K562 (cell line): ENCODE results near the gene VPS11. TPM values are rescaled to one million over a fixed set of nuclear protein-coding genes. Genes with fewer than 3 reads are reported as not detected.
"Not testable (repeated sequence)": the region's sequence is repeated elsewhere in the genome, so short reads cannot be mapped to it uniquely, and the experiment has no call there.

Experiments used
- ATAC-seq: fragments of 200-7000 bp; cut with Tn5 transposase; 3 replicates; pipeline ENCODE4 v1.9.1; 2020; ENCODE audit warnings: moderate library complexity
- BruUV-seq: library from RNA; stranded (reverse); fragments of 400-500 nt; replicated peaks from 2 replicates; lab custom pipeline; 2021; lab: Mats Ljungman, UMichigan
- CTCF ChIA-PET: fragments of 300-600 bp; formaldehyde crosslinking; extraction: SDS; loops from one replicate; lab custom pipeline; 2021; ENCODE audit warnings: low intra/inter-chr PET ratio; lab: Yijun Ruan, JAX
- POLR2A ChIA-PET: fragments of 300-600, 350-650 bp; sonication (Branson Sonifier 250); formaldehyde crosslinking; extraction: SDS; loops from one replicate; lab custom pipeline; 2021; ENCODE audit warnings: antibody characterized with exemption, inconsistent platforms; lab: Yijun Ruan, JAX
- DNase-seq, 4 experiments: peaks; one replicate each; pipeline versions ENCODE4 v3.0.0 to v3.0.0-alpha.2; 2011 to 2018; ENCODE audit warnings: low spot score in 3 of 4, mixed read lengths in 3 of 4; ENCODE audit errors: extremely low read depth in 1 of 4
- FAIRE-seq: peaks from 2 replicates; lab custom pipeline; 2011; peaks lifted over from hg19 to GRCh38; lab: Jason Lieb, UNC
- H2AFZ ChIP-seq: 2 replicates; pipeline ENCODE4 v1.6.0; 2011; ENCODE audit warnings: low read depth, low read length, control low read depth, inconsistent platforms
- H3K27ac ChIP-seq: fragments of 200-600 bp; 3 replicates; pipeline ENCODE4 v1.8.0; 2011; ENCODE audit warnings: low read depth, mild to moderate bottlenecking, control low read depth, inconsistent platforms, low read length, moderate library complexity, mixed read lengths; ENCODE audit errors: extremely low read depth
- H3K27me3 ChIP-seq, 2 experiments: fragments of 300-600 bp in 1 of 2; 2 replicates in 1 of 2; 3 replicates in 1 of 2; pipeline versions ENCODE4 v1.6.0 to v1.8.0; 2011; ENCODE audit warnings: inconsistent platforms in 2 of 2, low read length in 2 of 2, mild to moderate bottlenecking in 1 of 2, mixed read lengths in 1 of 2, moderate library complexity in 1 of 2; ENCODE audit not compliant: control insufficient read depth in 2 of 2, insufficient read depth in 2 of 2
- H3K36me3 ChIP-seq: fragments of 300-600 bp; 3 replicates; pipeline ENCODE4 v1.8.0; 2011; ENCODE audit warnings: mild to moderate bottlenecking, low read length, inconsistent platforms; ENCODE audit not compliant: control insufficient read depth, insufficient read depth
- H3K4me1 ChIP-seq, 2 experiments: fragments of 200-600 bp in 1 of 2; replicated peaks in 1 of 2; 2 replicates in 1 of 2; 3 replicates in 1 of 2; pipeline versions ENCODE4 v1.5.1 to v1.8.0; 2011; ENCODE audit warnings: inconsistent platforms in 2 of 2, low read length in 2 of 2, mild to moderate bottlenecking in 1 of 2, mixed read lengths in 1 of 2, moderate library complexity in 1 of 2; ENCODE audit not compliant: control insufficient read depth in 2 of 2, insufficient read depth in 2 of 2
- H3K4me2 ChIP-seq: 2 replicates; pipeline ENCODE4 v1.6.1; 2011; ENCODE audit warnings: low read length, control low read depth, inconsistent platforms, mixed read lengths; ENCODE audit not compliant: insufficient read depth
- H3K4me3 ChIP-seq: fragments of 200-600 bp; sonication (generic), shearing (Covaris generic); 2 replicates; pipeline ENCODE4 v1.5.1; 2016; ENCODE audit warnings: control low read depth, inconsistent platforms
- H3K79me2 ChIP-seq: fragments of 200-600 bp; 3 replicates; pipeline ENCODE4 v1.8.0; 2011; ENCODE audit warnings: low read length, inconsistent platforms; ENCODE audit not compliant: control insufficient read depth, insufficient read depth
- H3K9ac ChIP-seq, 2 experiments: 2 replicates each; pipeline versions ENCODE4 v1.6.0 to v1.6.1; 2011; ENCODE audit warnings: low read depth in 2 of 2, low read length in 2 of 2, control low read depth in 1 of 2, inconsistent platforms in 1 of 2, mild to moderate bottlenecking in 1 of 2, mixed read lengths in 1 of 2; ENCODE audit not compliant: insufficient read depth in 1 of 2
- H3K9me1 ChIP-seq: one replicate; pipeline ENCODE4 v1.6.0; 2011; ENCODE audit warnings: inconsistent platforms, mild to moderate bottlenecking, low read length, moderate library complexity; ENCODE audit not compliant: control insufficient read depth, insufficient read depth
- H3K9me3 ChIP-seq: replicated peaks from 2 replicates; pipeline ENCODE4 v1.5.1; 2011; ENCODE audit warnings: low read depth, low read length, inconsistent platforms; ENCODE audit not compliant: control insufficient read depth, insufficient read depth
- H4K20me1 ChIP-seq: replicated peaks from 2 replicates; pipeline ENCODE4 v1.6.1; 2011; ENCODE audit warnings: low read length, inconsistent platforms, mixed read lengths; ENCODE audit not compliant: control insufficient read depth, insufficient read depth
- BRF2 ChIP-seq: IDR thresholded peaks from 3 replicates; pipeline ENCODE4 v1.6.1; 2011; ENCODE audit warnings: borderline replicate concordance, mild to moderate bottlenecking; ENCODE audit not compliant: insufficient read length, insufficient read depth
- MECOM ChIP-seq: fragments of 250-450 bp; sonication (Bioruptor Pico); IDR thresholded peaks from 2 replicates; pipeline ENCODE4 v1.8.0; 2022; ENCODE audit warnings: inconsistent platforms
- NCOA1 ChIP-seq: fragments of 450-650 bp; IDR thresholded peaks from 2 replicates; pipeline ENCODE4 v1.6.1; 2016; ENCODE audit warnings: low read depth
- NFE2L1 ChIP-seq: fragments of 450-650 bp; IDR thresholded peaks from 2 replicates; pipeline ENCODE4 v1.6.1; 2016; ENCODE audit warnings: missing genetic modification characterization, low read depth, mild to moderate bottlenecking, missing compliant biosample characterization, moderate library complexity, borderline replicate concordance
- RB1 ChIP-seq: fragments of 450-650 bp; IDR thresholded peaks from 2 replicates; pipeline ENCODE4 v1.6.1; 2017; ENCODE audit warnings: low read depth, mild to moderate bottlenecking
- ZNF253 ChIP-seq: fragments of 250-450 bp; sonication (Bioruptor Pico); conservative IDR thresholded peaks from 2 replicates; pipeline ENCODE4 v1.6.1; 2021; ENCODE audit warnings: mild to moderate bottlenecking
- ZNF76 ChIP-seq: fragments of 250-450 bp; sonication (Bioruptor Pico); IDR thresholded peaks from 2 replicates; pipeline ENCODE4 v1.4.0; 2020; ENCODE audit warnings: mild to moderate bottlenecking, moderate library complexity, borderline replicate concordance
- WGBS: fragments of 100-300 bp; shearing (Covaris generic); methylation state at CpG from one replicate; pipeline ENCODE4 v1.1.6; 2016; ENCODE audit warnings: low coverage, mixed read lengths; ENCODE audit not compliant: insufficient coverage; ENCODE audit errors: missing lambda C conversion rate; 5-methylcytosine and 5-hydroxymethylcytosine counted together
- in situ Hi-C: fragments of 300-500 bp; cut with MboI; formaldehyde crosslinking; loops from 4 replicates; pipeline ENCODE4 v1.15.0; 2018; ENCODE audit warnings: inconsistent platforms, mixed read lengths
- intact Hi-C: fragments of 100-400 bp; cut with micrococcal nuclease; formaldehyde crosslinking; loops from 2 replicates; pipeline ENCODE4 v1.14.2; 2022
- polyA plus RNA-seq, 8 experiments: library from polyadenylated mRNA; depleted of rRNA in 4 of 8; stranded (reverse) in 5 of 8; unstranded in 3 of 8; fragments of >200 nt; fragmentation: Nextera tagmentation in 2 of 8; fragmentation: Illumina TruSeq in 1 of 8; extraction: Ambion mirVana in 2 of 8; extraction: Trizol in 1 of 8; gene quantifications; 2 replicates each; pipeline versions ENCODE4 v1.2.1 to v1.2.3, GENCODE V29; 2011 to 2014; ENCODE audit warnings: inconsistent platforms in 1 of 8, missing spikeins in 1 of 8
- total RNA-seq, 7 experiments: library from RNA; depleted of rRNA in 6 of 7; stranded (reverse); fragments of >200 nt in 6 of 7; fragmentation: Illumina TruSeq in 2 of 7; extraction: Trizol in 2 of 7; gene quantifications; 2 replicates each; pipeline versions ENCODE4 v1.2.1 to v1.2.3, GENCODE V29; 2011 to 2021; ENCODE audit warnings: low replicate concordance in 1 of 7

VPS11 gene
- total and polyA plus RNA-seq, 9 of the 15 experiments (the other 6 are each of a cell fraction or from before 2014, with no cell fraction given), result 14.1 to 35.5 (median 27.5) TPM

GRCh38 chr11:119038884-119039283, 28.7 kb upstream of the VPS11 start (continued):
- no peak for TF ChIP-seq BRF2
- no peak for TF ChIP-seq NCOA1
- no peak for TF ChIP-seq MECOM
- no peak for TF ChIP-seq NFE2L1 (tag)
- no peak for TF ChIP-seq ZNF253 (CRISPR knock-in tag)
- TF ChIP-seq ZNF76 (CRISPR knock-in tag), result no peak
- TF ChIP-seq, all 486 proteins: peak for 0

GRCh38 chr11:119039471-119039870, 28.1 kb upstream of the VPS11 start:
- Histone ChIP-seq H2AFZ (peak overlapping the region; percentile 88), H3K27ac (0 out of 3 replicates have a peak overlapping the region, but pooled peaks have one; percentile 39)
- H3K9me1 ChIP-seq, in situ Hi-C loops, BruUV-seq, intact Hi-C loops, FAIRE-seq, H3K79me2 ChIP-seq, ATAC-seq, H3K4me3 ChIP-seq, H3K27me3 ChIP-seq: not testable (repeated sequence)
- WGBS, result 37% methylated on average over 5 of the region's 11 CpGs
- POLR2A ChIA-PET, result interaction anchor here (2.0 kb wide), 1 partner anchor 16 kb away, joined by 12 read pairs; no protein-coding TSS in a partner anchor
- TF ChIP-seq RB1, result 0 out of 2 replicates have a peak, but pooled peaks have one; percentile 22
- TF ChIP-seq, all 486 proteins: peak for 1; not testable (repeated sequence) for 485
- H3K36me3 ChIP-seq, H3K9ac ChIP-seq, H4K20me1 ChIP-seq, H3K4me2 ChIP-seq, CTCF ChIA-PET, DNase-seq, H3K4me1 ChIP-seq, H3K9me3 ChIP-seq: not testable (repeated sequence)
